ENCODE data around the gene ATP5PB. TPM values are rescaled to one million over a fixed set of nuclear protein-coding genes. Genes with fewer than 3 reads are reported as not detected.

ATP5PB gene
- polyA plus RNA-seq, 1 donor from 2014 or later, result 597 TPM

DNA sequence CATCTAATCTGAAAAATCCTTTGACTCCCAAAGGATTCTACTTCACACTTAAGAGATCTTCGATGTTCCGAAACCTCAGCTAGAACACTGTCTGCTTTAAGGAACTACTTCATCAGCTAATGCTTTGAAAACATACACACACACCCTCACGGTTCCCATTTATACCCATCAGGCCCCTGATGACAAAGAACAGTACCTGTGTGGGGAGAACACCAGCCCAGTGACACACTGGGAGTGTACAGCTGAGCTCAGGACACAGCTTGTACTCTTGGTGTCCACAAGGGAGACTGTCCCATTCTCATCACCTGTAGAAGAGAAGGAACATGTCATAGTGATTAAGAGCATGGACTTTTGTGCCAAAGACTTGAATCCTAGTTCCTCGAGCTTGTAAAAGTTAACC, 6.8 kb upstream of the ATP5PB start:
- H4K20me1 ChIP-seq (ENCODE audit: insufficient read depth), result no peaks in the 10 kb centered on the region
- H3K9ac ChIP-seq (ENCODE audit: low read length), result no peak overlapping the region
- H3K4me3 ChIP-seq (ENCODE audit: low read length), result no peak overlapping the region
- H3K4me2 ChIP-seq (ENCODE audit: low read length), result no peak overlapping the region
- TF ChIP-seq RAD21 (conservative IDR thresholded peaks at IDR 0.05), result no peak
- no peak for TF ChIP-seq POLR2AphosphoS5 (IDR thresholded peaks at IDR 0.05)
- TF ChIP-seq EZH2 (IDR thresholded peaks at IDR 0.05; ENCODE audit: borderline replicate concordance, insufficient read depth, low read length, poor library complexity, severe bottlenecking), result no peak
- TF ChIP-seq EP300 (conservative IDR thresholded peaks at IDR 0.05; ENCODE audit: poor library complexity, severe bottlenecking), result no peak
- no peaks in the 10 kb centered on the region for H3K9me3 ChIP-seq (ENCODE audit: low read length)
- H2AFZ ChIP-seq (ENCODE audit: low read depth, low read length), result no peak overlapping the region
- H3K27me3 ChIP-seq (ENCODE audit: insufficient read depth, low read depth, low read length), result no peaks in the 10 kb centered on the region
- no peaks in the 10 kb centered on the region for H3F3A ChIP-seq (ENCODE audit: insufficient read depth, low read length, poor library complexity, severe bottlenecking)
- peaks cover 5% of the 10 kb centered on the region for H3K79me2 ChIP-seq (replicated peaks; ENCODE audit: insufficient read depth, low read length)
- H3K36me3 ChIP-seq (ENCODE audit: insufficient read depth, low read length), result no peaks in the 10 kb centered on the region
- no peak overlapping the region for H3K27ac ChIP-seq (ENCODE audit: low read length)
- H3K9me2 ChIP-seq (ENCODE audit: insufficient read depth, low read length), result no peaks in the 10 kb centered on the region

DNA sequence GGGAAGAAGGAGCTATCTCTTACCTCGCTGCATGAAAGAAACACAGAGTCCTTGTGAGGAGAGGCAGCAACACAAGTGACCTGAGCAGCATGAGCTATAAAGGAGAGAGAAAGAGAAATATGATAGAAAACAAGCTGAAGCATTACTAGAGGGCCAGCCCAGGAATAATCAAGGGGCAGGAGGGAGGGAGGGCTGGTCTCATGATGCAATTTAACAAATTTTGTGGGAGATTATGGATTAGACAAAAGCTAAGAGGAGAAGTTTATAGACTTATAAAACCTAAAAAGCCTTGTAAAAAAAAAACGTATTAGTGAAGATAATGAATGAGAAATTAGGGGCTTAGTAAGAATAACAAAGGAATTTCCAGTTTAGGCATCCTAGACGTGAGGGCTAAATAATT, 5.2 kb upstream of the ATP5PB start:
- Histone ChIP-seq H3K36me3 (ENCODE audit: insufficient read depth, low read length) (no peaks in the 10 kb centered on the region), H4K20me1 (ENCODE audit: insufficient read depth) (no peaks in the 10 kb centered on the region), H3K4me2 (ENCODE audit: low read length) (no peak overlapping the region), H2AFZ (ENCODE audit: low read depth, low read length) (no peak overlapping the region), H3F3A (ENCODE audit: insufficient read depth, low read length, poor library complexity, severe bottlenecking) (no peaks in the 10 kb centered on the region), H3K79me2 (replicated peaks; ENCODE audit: insufficient read depth, low read length) (peaks cover 17% of the 10 kb centered on the region), H3K9me3 (ENCODE audit: low read length) (no peaks in the 10 kb centered on the region), H3K9me2 (ENCODE audit: insufficient read depth, low read length) (no peaks in the 10 kb centered on the region), H3K9ac (ENCODE audit: low read length) (no peak overlapping the region), H3K27me3 (ENCODE audit: insufficient read depth, low read depth, low read length) (no peaks in the 10 kb centered on the region), H3K4me3 (ENCODE audit: low read length) (no peak overlapping the region), H3K27ac (ENCODE audit: low read length) (no peak overlapping the region)
- TF ChIP-seq SMC3 (conservative IDR thresholded peaks at IDR 0.05; ENCODE audit: poor library complexity) (no peak), POLR2AphosphoS5 (IDR thresholded peaks at IDR 0.05) (no peak)

DNA sequence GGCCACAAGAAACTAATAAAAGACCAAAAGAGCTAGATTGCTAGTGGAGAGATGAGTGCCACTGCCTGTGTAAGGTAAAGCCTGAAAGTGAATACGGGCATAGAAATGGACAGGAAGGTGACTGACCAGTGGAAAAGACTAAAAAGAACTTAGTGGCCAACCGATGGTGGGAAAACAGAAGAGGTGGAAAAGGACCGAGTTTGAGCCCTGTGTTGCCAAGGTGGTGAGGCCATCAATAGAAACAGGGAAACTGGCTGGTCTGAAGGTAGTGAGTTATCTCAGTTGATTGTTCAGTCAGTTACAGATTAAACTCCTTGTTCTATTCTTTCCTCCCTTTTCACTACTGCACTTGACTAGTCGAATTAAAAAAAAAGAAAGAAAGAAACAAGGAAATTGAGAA, 2.7 kb upstream of the ATP5PB start:
- no peaks in the 10 kb centered on the region for H3K9me2 ChIP-seq (ENCODE audit: insufficient read depth, low read length)
- TF ChIP-seq EZH2 (IDR thresholded peaks at IDR 0.05; ENCODE audit: borderline replicate concordance, insufficient read depth, low read length, poor library complexity, severe bottlenecking) (no peak), POLR2AphosphoS5 (IDR thresholded peaks at IDR 0.05) (no peak), RAD21 (conservative IDR thresholded peaks at IDR 0.05) (no peak), TAF1 (IDR thresholded peaks at IDR 0.05; ENCODE audit: low read depth) (no peak), EP300 (conservative IDR thresholded peaks at IDR 0.05; ENCODE audit: poor library complexity, severe bottlenecking) (no peak), SMC3 (conservative IDR thresholded peaks at IDR 0.05; ENCODE audit: poor library complexity) (no peak), MXI1 (conservative IDR thresholded peaks at IDR 0.05; ENCODE audit: poor library complexity, severe bottlenecking) (no peak)
- TF ChIP-seq, protein P1, sequence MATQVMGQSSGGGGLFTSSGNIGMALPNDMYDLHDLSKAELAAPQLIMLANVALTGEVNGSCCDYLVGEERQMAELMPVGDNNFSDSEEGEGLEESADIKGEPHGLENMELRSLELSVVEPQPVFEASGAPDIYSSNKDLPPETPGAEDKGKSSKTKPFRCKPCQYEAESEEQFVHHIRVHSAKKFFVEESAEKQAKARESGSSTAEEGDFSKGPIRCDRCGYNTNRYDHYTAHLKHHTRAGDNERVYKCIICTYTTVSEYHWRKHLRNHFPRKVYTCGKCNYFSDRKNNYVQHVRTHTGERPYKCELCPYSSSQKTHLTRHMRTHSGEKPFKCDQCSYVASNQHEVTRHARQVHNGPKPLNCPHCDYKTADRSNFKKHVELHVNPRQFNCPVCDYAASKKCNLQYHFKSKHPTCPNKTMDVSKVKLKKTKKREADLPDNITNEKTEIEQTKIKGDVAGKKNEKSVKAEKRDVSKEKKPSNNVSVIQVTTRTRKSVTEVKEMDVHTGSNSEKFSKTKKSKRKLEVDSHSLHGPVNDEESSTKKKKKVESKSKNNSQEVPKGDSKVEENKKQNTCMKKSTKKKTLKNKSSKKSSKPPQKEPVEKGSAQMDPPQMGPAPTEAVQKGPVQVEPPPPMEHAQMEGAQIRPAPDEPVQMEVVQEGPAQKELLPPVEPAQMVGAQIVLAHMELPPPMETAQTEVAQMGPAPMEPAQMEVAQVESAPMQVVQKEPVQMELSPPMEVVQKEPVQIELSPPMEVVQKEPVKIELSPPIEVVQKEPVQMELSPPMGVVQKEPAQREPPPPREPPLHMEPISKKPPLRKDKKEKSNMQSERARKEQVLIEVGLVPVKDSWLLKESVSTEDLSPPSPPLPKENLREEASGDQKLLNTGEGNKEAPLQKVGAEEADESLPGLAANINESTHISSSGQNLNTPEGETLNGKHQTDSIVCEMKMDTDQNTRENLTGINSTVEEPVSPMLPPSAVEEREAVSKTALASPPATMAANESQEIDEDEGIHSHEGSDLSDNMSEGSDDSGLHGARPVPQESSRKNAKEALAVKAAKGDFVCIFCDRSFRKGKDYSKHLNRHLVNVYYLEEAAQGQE (IDR thresholded peaks at IDR 0.05; ENCODE audit: borderline replicate concordance), result no peak
- TF ChIP-seq, protein P2, sequence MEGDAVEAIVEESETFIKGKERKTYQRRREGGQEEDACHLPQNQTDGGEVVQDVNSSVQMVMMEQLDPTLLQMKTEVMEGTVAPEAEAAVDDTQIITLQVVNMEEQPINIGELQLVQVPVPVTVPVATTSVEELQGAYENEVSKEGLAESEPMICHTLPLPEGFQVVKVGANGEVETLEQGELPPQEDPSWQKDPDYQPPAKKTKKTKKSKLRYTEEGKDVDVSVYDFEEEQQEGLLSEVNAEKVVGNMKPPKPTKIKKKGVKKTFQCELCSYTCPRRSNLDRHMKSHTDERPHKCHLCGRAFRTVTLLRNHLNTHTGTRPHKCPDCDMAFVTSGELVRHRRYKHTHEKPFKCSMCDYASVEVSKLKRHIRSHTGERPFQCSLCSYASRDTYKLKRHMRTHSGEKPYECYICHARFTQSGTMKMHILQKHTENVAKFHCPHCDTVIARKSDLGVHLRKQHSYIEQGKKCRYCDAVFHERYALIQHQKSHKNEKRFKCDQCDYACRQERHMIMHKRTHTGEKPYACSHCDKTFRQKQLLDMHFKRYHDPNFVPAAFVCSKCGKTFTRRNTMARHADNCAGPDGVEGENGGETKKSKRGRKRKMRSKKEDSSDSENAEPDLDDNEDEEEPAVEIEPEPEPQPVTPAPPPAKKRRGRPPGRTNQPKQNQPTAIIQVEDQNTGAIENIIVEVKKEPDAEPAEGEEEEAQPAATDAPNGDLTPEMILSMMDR (IDR thresholded peaks at IDR 0.05; ENCODE audit: poor library complexity, severe bottlenecking), result no peak
- H3K9ac ChIP-seq (ENCODE audit: low read length), result no peak overlapping the region
- H3F3A ChIP-seq (ENCODE audit: insufficient read depth, low read length, poor library complexity, severe bottlenecking), result no peaks in the 10 kb centered on the region
- H3K27me3 ChIP-seq (ENCODE audit: insufficient read depth, low read depth, low read length), result no peaks in the 10 kb centered on the region
- peaks cover 40% of the 10 kb centered on the region for H3K79me2 ChIP-seq (replicated peaks; ENCODE audit: insufficient read depth, low read length)
- H3K36me3 ChIP-seq (ENCODE audit: insufficient read depth, low read length), result no peaks in the 10 kb centered on the region
- H4K20me1 ChIP-seq (ENCODE audit: insufficient read depth), result no peaks in the 10 kb centered on the region
- H3K9me3 ChIP-seq (ENCODE audit: low read length), result no peaks in the 10 kb centered on the region
- H3K4me2 ChIP-seq (ENCODE audit: low read length), result no peak overlapping the region
- no peak overlapping the region for H3K4me3 ChIP-seq (ENCODE audit: low read length)
- no peak overlapping the region for H2AFZ ChIP-seq (ENCODE audit: low read depth, low read length)
- H3K27ac ChIP-seq (ENCODE audit: low read length), result no peak overlapping the region
